HCT116 (cell line): ENCODE measurements around the gene UQCC2. TPM values are rescaled to one million over a fixed set of nuclear protein-coding genes. Genes with fewer than 3 reads are reported as not detected.

ENCODE experiments used
- ATAC-seq: fragments of 200-7000 bp; cut with Tn5 transposase; 2 replicates; pipeline ENCODE4 v1.9.1; 2020; ENCODE audit warnings: mild to moderate bottlenecking, moderate library complexity
- BruUV-seq: library from RNA; stranded (reverse); fragments of 400-500 nt; replicated peaks from 2 replicates; lab custom pipeline; 2021; lab: Mats Ljungman, UMichigan
- CTCF ChIA-PET: fragments of 300-600 bp; sonication (Branson Sonifier 250); formaldehyde crosslinking; loops from one replicate; lab custom pipeline; 2021; ENCODE audit warnings: antibody characterized with exemption; lab: Charles Lee
- POLR2A ChIA-PET: fragments of 300-600, 350-600 bp; sonication (Branson Sonifier 250); formaldehyde crosslinking; loops from one replicate; lab custom pipeline; 2021; ENCODE audit warnings: antibody characterized with exemption; lab: Charles Lee
- RAD21 ChIA-PET, 2 experiments: fragments of 300-600 bp; sonication (Branson Sonifier 250); formaldehyde crosslinking; loops; one replicate each; lab custom pipeline; 2023; ENCODE audit warnings: low total read pairs in 2 of 2; ENCODE audit not compliant: uncharacterized antibody in 2 of 2, unreplicated experiment in 2 of 2, low non-redundant PET in 1 of 2; lab: Charles Lee
- DNase-seq: peaks from one replicate; pipeline ENCODE4 v3.0.0-alpha.2; 2010; ENCODE audit warnings: low read depth, low spot score
- H2AFZ ChIP-seq: fragments of 200-600 bp; shearing (Covaris generic), sonication (generic); 2 replicates; pipeline ENCODE4 v1.6.1; 2017; ENCODE audit warnings: low read depth, mixed run types, mixed read lengths, antibody characterized with exemption, low read length; ENCODE audit not compliant: poor library complexity, severe bottlenecking
- H3K27ac ChIP-seq: 2 replicates; pipeline ENCODE4 v1.5.1; 2012; ENCODE audit warnings: low read depth, low read length
- H3K27me3 ChIP-seq: fragments of 200-600 bp; sonication (generic); 2 replicates; pipeline ENCODE4 v1.6.1; 2016; ENCODE audit warnings: mixed run types, low read length, mixed read lengths; ENCODE audit not compliant: insufficient read depth
- H3K36me3 ChIP-seq, 2 experiments: fragments of 200-500 bp in 1 of 2; fragments of 200-600 bp in 1 of 2; sonication (Bioruptor generic) in 1 of 2; sonication (generic) in 1 of 2; 2 replicates each; pipeline versions ENCODE4 v1.5.1 to v1.6.1; 2014 to 2016; ENCODE audit warnings: low read length in 2 of 2, inconsistent platforms in 1 of 2, mixed read lengths in 1 of 2, mixed run types in 1 of 2; ENCODE audit not compliant: insufficient read depth in 2 of 2, control insufficient read depth in 1 of 2
- H3K4me1 ChIP-seq, 2 experiments: fragments of 200-600 bp in 1 of 2; sonication (generic) in 1 of 2; 2 replicates each; pipeline versions ENCODE4 v1.5.1 to v1.6.1; 2012 to 2017; ENCODE audit warnings: low read length in 2 of 2, inconsistent platforms in 1 of 2, mild to moderate bottlenecking in 1 of 2, mixed read lengths in 1 of 2, mixed run types in 1 of 2, moderate library complexity in 1 of 2; ENCODE audit not compliant: insufficient read depth in 2 of 2, control insufficient read depth in 1 of 2
- H3K4me2 ChIP-seq: fragments of 200-600 bp; sonication (generic); 2 replicates; pipeline ENCODE4 v1.6.1; 2017; ENCODE audit warnings: mixed run types, low read length, mixed read lengths
- H3K4me3 ChIP-seq, 2 experiments: fragments of 200-600 bp in 1 of 2; sonication (generic) in 1 of 2; replicated peaks in 1 of 2; 2 replicates each; pipeline ENCODE4 v1.5.1; 2011 to 2016; ENCODE audit warnings: low read length in 2 of 2, control low read depth in 1 of 2, low read depth in 1 of 2, mild to moderate bottlenecking in 1 of 2, mixed read lengths in 1 of 2, mixed run types in 1 of 2
- H3K79me2 ChIP-seq: fragments of 200-600 bp; sonication (generic); 2 replicates; pipeline ENCODE4 v1.6.1; 2017; ENCODE audit warnings: mild to moderate bottlenecking, mixed run types, low read length, moderate library complexity, mixed read lengths; ENCODE audit not compliant: insufficient read depth
- H3K9ac ChIP-seq: fragments of 200-600 bp; sonication (generic); 2 replicates; pipeline ENCODE4 v1.6.1; 2016; ENCODE audit warnings: low read length, mixed read lengths
- H3K9me2 ChIP-seq: fragments of 200-600 bp; sonication (generic), shearing (Covaris generic); 2 replicates; pipeline ENCODE4 v1.6.1; 2017; ENCODE audit warnings: mixed run types, mild to moderate bottlenecking, moderate library complexity; ENCODE audit not compliant: insufficient read depth
- H3K9me3 ChIP-seq, 2 experiments: fragments of 200-500 bp in 1 of 2; fragments of 200-600 bp in 1 of 2; sonication (Bioruptor generic) in 1 of 2; sonication (generic) in 1 of 2; 2 replicates each; pipeline ENCODE4 v1.6.1; 2014 to 2017; ENCODE audit warnings: low read length in 2 of 2, mixed read lengths in 2 of 2, inconsistent platforms in 1 of 2, low read depth in 1 of 2, mild to moderate bottlenecking in 1 of 2, mixed run types in 1 of 2, moderate library complexity in 1 of 2; ENCODE audit not compliant: control insufficient read depth in 1 of 2, insufficient read depth in 1 of 2
- H4K20me1 ChIP-seq: fragments of 200-600 bp; sonication (generic), shearing (Covaris generic); 2 replicates; pipeline ENCODE4 v1.6.1; 2017; ENCODE audit warnings: mixed run types, mild to moderate bottlenecking, moderate library complexity; ENCODE audit not compliant: insufficient read depth
- CBX3 ChIP-seq: IDR thresholded peaks from 2 replicates; pipeline ENCODE4 v1.6.1; 2012; ENCODE audit warnings: low read depth
- CEBPB ChIP-seq: IDR thresholded peaks from 2 replicates; pipeline ENCODE4 v1.6.1; 2012; ENCODE audit warnings: low read depth
- CTCF ChIP-seq, 3 experiments: fragments of 200-600 bp in 1 of 3; sonication (generic) in 1 of 3; IDR thresholded peaks in 2 of 3; conservative IDR thresholded peaks in 1 of 3; 2 replicates each; pipeline ENCODE4 v1.5.1; 2012 to 2017; ENCODE audit warnings: low read depth in 2 of 3, low read length in 2 of 3, antibody characterized with exemption in 1 of 3, borderline replicate concordance in 1 of 3, control low read depth in 1 of 3, mild to moderate bottlenecking in 1 of 3, mixed read lengths in 1 of 3, mixed run types in 1 of 3, moderate library complexity in 1 of 3; ENCODE audit not compliant: insufficient read depth in 1 of 3
- EGR1 ChIP-seq: IDR thresholded peaks from 2 replicates; pipeline ENCODE4 v1.6.1; 2012; ENCODE audit warnings: low read depth
- ELF1 ChIP-seq: IDR thresholded peaks from 2 replicates; pipeline ENCODE4 v1.6.1; 2012; ENCODE audit warnings: low read depth, borderline replicate concordance
- EZH2 ChIP-seq: fragments of 200-600 bp; sonication (generic); IDR thresholded peaks from 2 replicates; pipeline ENCODE4 v1.6.1; 2017; ENCODE audit warnings: antibody characterized with exemption, mixed run types
- EZH2phosphoT487 ChIP-seq: fragments of 200-600 bp; IDR thresholded peaks from 2 replicates; pipeline ENCODE4 v1.6.1; 2018; ENCODE audit warnings: antibody characterized with exemption, borderline replicate concordance
- JUND ChIP-seq: IDR thresholded peaks from 2 replicates; pipeline ENCODE4 v1.6.1; 2012
- MAX ChIP-seq: IDR thresholded peaks from 2 replicates; pipeline ENCODE4 v1.6.1; 2012
- POLR2A ChIP-seq: IDR thresholded peaks from 2 replicates; pipeline ENCODE4 v1.7.0; 2011; ENCODE audit warnings: borderline replicate concordance; ENCODE audit not compliant: insufficient read depth, insufficient read length; ENCODE audit errors: extremely low read depth
- POLR2AphosphoS5 ChIP-seq: IDR thresholded peaks from 2 replicates; pipeline ENCODE4 v1.6.1; 2011; ENCODE audit warnings: mild to moderate bottlenecking, low read depth, low read length, moderate library complexity
- RAD21 ChIP-seq: IDR thresholded peaks from 2 replicates; pipeline ENCODE4 v1.6.1; 2012; ENCODE audit warnings: low read depth, mild to moderate bottlenecking
- REST ChIP-seq: IDR thresholded peaks from 2 replicates; pipeline ENCODE4 v1.6.1; 2012; ENCODE audit warnings: low read depth
- SP1 ChIP-seq: IDR thresholded peaks from 2 replicates; pipeline ENCODE4 v1.6.1; 2012; ENCODE audit warnings: low read depth
- TCF7L2 ChIP-seq: IDR thresholded peaks from 2 replicates; pipeline ENCODE4 v1.7.0; 2011; ENCODE audit warnings: borderline replicate concordance, inconsistent platforms; ENCODE audit not compliant: insufficient read depth, insufficient read length; ENCODE audit errors: extremely low read depth
- YY1 ChIP-seq: IDR thresholded peaks from 2 replicates; pipeline ENCODE4 v1.6.1; 2011; ENCODE audit warnings: low read length, low read depth, moderate library complexity, mild to moderate bottlenecking; ENCODE audit not compliant: insufficient replicate concordance; ENCODE audit errors: extremely low read depth
- ZFX ChIP-seq: fragments of 450-650 bp; IDR thresholded peaks from 2 replicates; pipeline ENCODE4 v1.6.1; 2017
- ZNF274 ChIP-seq: fragments of 200-500 bp; sonication (Bioruptor generic); IDR thresholded peaks from 2 replicates; pipeline ENCODE4 v1.6.1; 2014; ENCODE audit warnings: mild to moderate bottlenecking, low read depth, low read length, inconsistent platforms
- intact Hi-C: fragments of 100-400 bp; cut with micrococcal nuclease; formaldehyde crosslinking; loops from 2 replicates; pipeline ENCODE4 v1.10.0; 2022
- total RNA-seq: library from RNA; stranded (reverse); gene quantifications from one replicate; pipeline ENCODE4 v1.2.1, GENCODE V29; 2021; ENCODE audit not compliant: unreplicated experiment
- TF ChIP-seq, protein P1 (sequence below): IDR thresholded peaks from 2 replicates; pipeline ENCODE4 v1.6.1; 2011; ENCODE audit warnings: mild to moderate bottlenecking, low read length, moderate library complexity; ENCODE audit not compliant: insufficient replicate concordance; ENCODE audit errors: extremely low read depth
- TF ChIP-seq, protein P2 (sequence below): IDR thresholded peaks from 2 replicates; pipeline ENCODE4 v1.6.1; 2012

Gene UQCC2
- total RNA-seq, 1 experiment from 2014 or later: 95.1 TPM

DNA sequence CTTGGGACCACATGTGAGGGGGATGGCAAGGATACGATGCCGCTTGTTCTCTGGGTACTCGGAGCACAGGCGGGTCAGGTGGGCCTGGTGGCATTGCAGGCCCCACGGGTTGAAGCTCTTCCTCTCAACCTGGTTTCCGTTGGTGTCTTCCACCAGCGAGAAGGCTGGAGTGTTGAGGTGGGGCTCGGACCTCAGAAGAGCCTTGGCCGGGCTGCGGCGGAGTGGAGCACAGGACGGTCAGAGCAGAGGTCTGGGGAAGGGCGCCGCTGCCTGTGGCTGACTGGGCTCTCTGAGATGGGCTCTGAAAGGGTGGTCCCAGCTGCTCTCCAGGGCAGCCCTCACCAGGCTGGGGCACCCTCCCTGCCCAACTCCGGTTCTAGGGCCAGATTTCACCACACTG lies 15.2 kb upstream of the UQCC2 start:
- DNase-seq (no peak), ATAC-seq (no peak)
- Histone ChIP-seq H3K79me2 (no peaks in the 10 kb centered on the region), H3K9me3 (no peaks in the 10 kb centered on the region), H3K27ac (no peak overlapping the region), H3K27me3 (peaks cover 25% of the 10 kb centered on the region), H3K4me3 (no peak overlapping the region), H3K9ac (no peak overlapping the region), H3K36me3 (no peaks in the 10 kb centered on the region), H3K9me2 (no peaks in the 10 kb centered on the region), H3K4me1 (no peaks in the 10 kb centered on the region), H2AFZ (no peak overlapping the region), H3K4me2 (no peak overlapping the region), H4K20me1 (no peaks in the 10 kb centered on the region)
- intact Hi-C loops: no loop called here
- ChIA-PET RAD21 (no interaction called here), POLR2A (no interaction called here), CTCF (no interaction called here)
- TF ChIP-seq CEBPB (no peak), ZFX (no peak), EZH2 (no peak), CBX3 (no peak), EGR1 (no peak), POLR2A (no peak), EZH2phosphoT487 (no peak), CTCF (IDR thresholded peaks at IDR 0.05 in 2 of 3, conservative IDR thresholded peaks at IDR 0.05 in 1 of 3; ENCODE audit: borderline replicate concordance in 1 of 3, insufficient read depth in 1 of 3, low read depth in 2 of 3, low read length in 2 of 3) (no peak), REST (no peak), RAD21 (no peak), POLR2AphosphoS5 (no peak), YY1 (no peak), MAX (no peak), ZNF274 (no peak), JUND (no peak), ELF1 (no peak), TCF7L2 (no peak), SP1 (no peak)
- TF ChIP-seq, protein P1, sequence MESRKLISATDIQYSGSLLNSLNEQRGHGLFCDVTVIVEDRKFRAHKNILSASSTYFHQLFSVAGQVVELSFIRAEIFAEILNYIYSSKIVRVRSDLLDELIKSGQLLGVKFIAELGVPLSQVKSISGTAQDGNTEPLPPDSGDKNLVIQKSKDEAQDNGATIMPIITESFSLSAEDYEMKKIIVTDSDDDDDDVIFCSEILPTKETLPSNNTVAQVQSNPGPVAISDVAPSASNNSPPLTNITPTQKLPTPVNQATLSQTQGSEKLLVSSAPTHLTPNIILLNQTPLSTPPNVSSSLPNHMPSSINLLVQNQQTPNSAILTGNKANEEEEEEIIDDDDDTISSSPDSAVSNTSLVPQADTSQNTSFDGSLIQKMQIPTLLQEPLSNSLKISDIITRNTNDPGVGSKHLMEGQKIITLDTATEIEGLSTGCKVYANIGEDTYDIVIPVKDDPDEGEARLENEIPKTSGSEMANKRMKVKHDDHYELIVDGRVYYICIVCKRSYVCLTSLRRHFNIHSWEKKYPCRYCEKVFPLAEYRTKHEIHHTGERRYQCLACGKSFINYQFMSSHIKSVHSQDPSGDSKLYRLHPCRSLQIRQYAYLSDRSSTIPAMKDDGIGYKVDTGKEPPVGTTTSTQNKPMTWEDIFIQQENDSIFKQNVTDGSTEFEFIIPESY: no peak
- TF ChIP-seq, protein P2, sequence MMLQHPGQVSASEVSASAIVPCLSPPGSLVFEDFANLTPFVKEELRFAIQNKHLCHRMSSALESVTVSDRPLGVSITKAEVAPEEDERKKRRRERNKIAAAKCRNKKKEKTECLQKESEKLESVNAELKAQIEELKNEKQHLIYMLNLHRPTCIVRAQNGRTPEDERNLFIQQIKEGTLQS: no peak
- no TSS peak for BruUV-seq
